ENCODE results near the gene FPR3. TPM values are rescaled to one million over a fixed set of nuclear protein-coding genes. Genes with fewer than 3 reads are reported as not detected.

Gene FPR3
- total and polyA plus RNA-seq, 9 of the 15 experiments (the other 6 are each of a cell fraction or from before 2014, with no cell fraction given): 0.08 to 0.51 (median 0.22) TPM; not detected in 1

GRCh38 chr19:51807111-51807701, 12.2 kb downstream of the FPR3 start:
- in situ Hi-C loops (cut with MboI) (no loop called here), intact Hi-C loops (cut with micrococcal nuclease) (loop anchor here (5.0 kb wide), 1 partner anchor 470 kb away; no protein-coding TSS in a partner anchor)
- Histone ChIP-seq H3K9me1 (ENCODE audit: control insufficient read depth, insufficient read depth, low read length) (no peaks in the 10 kb centered on the region), H3K27ac (ENCODE audit: extremely low read depth, low read depth, low read length) (peak overlapping the region; percentile 67), H2AFZ (ENCODE audit: low read depth, low read length) (peak overlapping the region; percentile 73), H3K4me1 (replicated peaks in 1 of 2; ENCODE audit: control insufficient read depth in 2 of 2, insufficient read depth in 2 of 2, low read length in 2 of 2) (peaks cover 5 to 59% of the 10 kb centered on the region in 2 experiments; a peak in 4 of 5 replicates), H3K9ac (ENCODE audit: insufficient read depth in 1 of 2, low read depth in 2 of 2, low read length in 2 of 2) (peak overlapping the region in 1 of 2 experiments; percentile 22; a peak in 2 of 4 replicates), H3K27me3 (ENCODE audit: control insufficient read depth in 2 of 2, insufficient read depth in 2 of 2, low read length in 2 of 2) (no peaks in the 10 kb centered on the region), H4K20me1 (replicated peaks; ENCODE audit: control insufficient read depth, insufficient read depth, low read length) (no peaks in the 10 kb centered on the region), H3K79me2 (ENCODE audit: control insufficient read depth, insufficient read depth, low read length) (no peaks in the 10 kb centered on the region), H3K9me3 (replicated peaks; ENCODE audit: control insufficient read depth, insufficient read depth, low read depth, low read length) (peaks cover 9% of the 10 kb centered on the region), H3K4me2 (ENCODE audit: insufficient read depth, low read length) (peak overlapping the region; percentile 57), H3K4me3 (no peak overlapping the region), H3K36me3 (ENCODE audit: control insufficient read depth, insufficient read depth, low read length) (0 out of 3 replicates have a peak, but pooled peaks cover under 1% of the 10 kb centered on the region)
- FAIRE-seq (peak; percentile 80), ATAC-seq (peak; percentile 77), DNase-seq (ENCODE audit: extremely low read depth in 1 of 4, low spot score in 3 of 4) (peak; percentile 42 to 85 (median 52))
- no TSS peak for BruUV-seq (replicated peaks)
- ChIA-PET POLR2A (interaction anchor here (0.6 to 1.3 kb wide), 5 partner anchors 11 to 1152 kb away, joined by 3 to 5 read pairs (median 3); no protein-coding TSS in a partner anchor), CTCF (ENCODE audit: low intra/inter-chr PET ratio) (no interaction called here)
- WGBS (ENCODE audit: insufficient coverage, low coverage, missing lambda C conversion rate): 0% methylated on average over 6 of the region's 6 CpGs
- TF ChIP-seq KLF10 (CRISPR knock-in tag; IDR thresholded peaks at IDR 0.05) (no peak), ZNF696 (CRISPR knock-in tag; conservative IDR thresholded peaks at IDR 0.05) (no peak), USF2 (CRISPR knock-in tag; IDR thresholded peaks at IDR 0.05) (no peak), POLR3G (IDR thresholded peaks at IDR 0.05; ENCODE audit: extremely low read depth, insufficient read length, insufficient replicate concordance) (no peak), ZBTB5 (IDR thresholded peaks at IDR 0.05) (no peak), HMG20B (CRISPR knock-in tag; IDR thresholded peaks at IDR 0.05) (no peak), ZNF146 (CRISPR knock-in tag; IDR thresholded peaks at IDR 0.05; ENCODE audit: unreplicated experiment) (no peak), PTTG1 (tag; IDR thresholded peaks at IDR 0.05; ENCODE audit: low read depth) (no peak), GATAD2A (IDR thresholded peaks at IDR 0.05) (no peak), TCF7 (IDR thresholded peaks at IDR 0.05; ENCODE audit: borderline replicate concordance) (peak; percentile 75), GTF3C2 (IDR thresholded peaks at IDR 0.05; ENCODE audit: borderline replicate concordance, extremely low read depth, insufficient read length) (no peak), ILF3 (IDR thresholded peaks at IDR 0.05; ENCODE audit: borderline replicate concordance) (no peak), ZNF639 (CRISPR knock-in tag; conservative IDR thresholded peaks at IDR 0.05 in 1 of 2, IDR thresholded peaks at IDR 0.05 in 1 of 2) (peak in 1 of 2 experiments; percentile 32; a peak in 1 of 4 replicates), POLR2B (IDR thresholded peaks at IDR 0.05; ENCODE audit: low read depth, partially characterized antibody) (no peak), PHF21A (IDR thresholded peaks at IDR 0.05; ENCODE audit: borderline replicate concordance, low read depth) (no peak)
